Measurements from ENCODE around the gene DCAKD.

Gene DCAKD

DNA sequence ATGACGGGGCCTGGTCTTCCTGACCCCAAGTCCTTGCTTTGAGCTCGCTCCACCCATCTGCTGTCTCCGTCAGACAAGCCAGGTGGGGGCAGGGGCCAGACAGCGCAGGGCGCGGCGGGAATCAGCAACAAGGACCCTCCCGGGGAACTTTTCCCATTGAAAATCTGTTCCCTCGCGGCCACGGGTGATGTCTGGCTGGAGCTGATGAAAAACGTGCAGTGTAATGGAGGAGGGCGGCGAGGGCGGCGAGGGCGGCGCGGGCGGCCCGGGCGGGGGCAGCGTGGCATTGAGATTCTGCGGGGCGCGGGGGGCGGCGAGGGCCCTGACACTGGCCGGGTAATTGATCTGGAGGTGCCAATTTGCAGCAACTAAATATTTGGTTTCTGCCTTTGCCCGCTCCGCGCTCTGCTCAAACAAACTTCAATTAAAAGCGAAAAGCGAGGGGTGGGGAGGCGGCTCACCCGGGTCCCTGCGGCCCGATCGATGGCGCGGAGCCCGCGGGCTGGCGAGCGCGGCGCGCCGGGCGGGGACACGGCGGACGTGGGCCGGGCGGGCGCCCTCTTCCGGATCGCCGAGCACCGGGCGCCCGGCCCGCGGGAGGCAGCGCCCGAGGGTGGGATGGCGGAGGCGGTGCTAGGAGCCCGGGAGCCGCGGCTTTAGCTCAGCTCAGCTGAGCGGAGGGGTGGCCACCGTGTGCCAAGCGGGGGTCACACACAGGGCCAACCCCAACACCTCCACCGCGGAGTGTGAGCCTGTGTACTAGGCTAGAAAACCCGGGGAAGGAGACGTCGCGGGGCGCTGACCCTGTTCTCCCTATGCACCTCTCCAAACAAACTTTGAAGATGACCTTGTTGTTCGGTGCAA is 32.4 kb downstream of the DCAKD start:
- H3K27ac ChIP-seq (ENCODE audit: poor library complexity, severe bottlenecking) = peak overlapping the region; percentile 24
- no peaks in the 10 kb centered on the region for H3K27me3 ChIP-seq (ENCODE audit: insufficient read depth, poor library complexity, severe bottlenecking)
- ATAC-seq (ENCODE audit: low read depth) (peak; percentile 53), DNase-seq (ENCODE audit: low spot score) (no peak)
- TF ChIP-seq, protein P1, sequence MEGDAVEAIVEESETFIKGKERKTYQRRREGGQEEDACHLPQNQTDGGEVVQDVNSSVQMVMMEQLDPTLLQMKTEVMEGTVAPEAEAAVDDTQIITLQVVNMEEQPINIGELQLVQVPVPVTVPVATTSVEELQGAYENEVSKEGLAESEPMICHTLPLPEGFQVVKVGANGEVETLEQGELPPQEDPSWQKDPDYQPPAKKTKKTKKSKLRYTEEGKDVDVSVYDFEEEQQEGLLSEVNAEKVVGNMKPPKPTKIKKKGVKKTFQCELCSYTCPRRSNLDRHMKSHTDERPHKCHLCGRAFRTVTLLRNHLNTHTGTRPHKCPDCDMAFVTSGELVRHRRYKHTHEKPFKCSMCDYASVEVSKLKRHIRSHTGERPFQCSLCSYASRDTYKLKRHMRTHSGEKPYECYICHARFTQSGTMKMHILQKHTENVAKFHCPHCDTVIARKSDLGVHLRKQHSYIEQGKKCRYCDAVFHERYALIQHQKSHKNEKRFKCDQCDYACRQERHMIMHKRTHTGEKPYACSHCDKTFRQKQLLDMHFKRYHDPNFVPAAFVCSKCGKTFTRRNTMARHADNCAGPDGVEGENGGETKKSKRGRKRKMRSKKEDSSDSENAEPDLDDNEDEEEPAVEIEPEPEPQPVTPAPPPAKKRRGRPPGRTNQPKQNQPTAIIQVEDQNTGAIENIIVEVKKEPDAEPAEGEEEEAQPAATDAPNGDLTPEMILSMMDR (IDR thresholded peaks at IDR 0.05; ENCODE audit: poor library complexity, severe bottlenecking) = peak; percentile 88
- H3K9me3 ChIP-seq (ENCODE audit: severe bottlenecking) = no peaks in the 10 kb centered on the region
- H3K36me3 ChIP-seq (ENCODE audit: low read depth) = peaks cover 4% of the 10 kb centered on the region
- peak overlapping the region; percentile 40 for H3K4me3 ChIP-seq (ENCODE audit: severe bottlenecking)
- peaks cover 6% of the 10 kb centered on the region for H3K4me1 ChIP-seq (ENCODE audit: insufficient read depth, poor library complexity, severe bottlenecking)

DNA sequence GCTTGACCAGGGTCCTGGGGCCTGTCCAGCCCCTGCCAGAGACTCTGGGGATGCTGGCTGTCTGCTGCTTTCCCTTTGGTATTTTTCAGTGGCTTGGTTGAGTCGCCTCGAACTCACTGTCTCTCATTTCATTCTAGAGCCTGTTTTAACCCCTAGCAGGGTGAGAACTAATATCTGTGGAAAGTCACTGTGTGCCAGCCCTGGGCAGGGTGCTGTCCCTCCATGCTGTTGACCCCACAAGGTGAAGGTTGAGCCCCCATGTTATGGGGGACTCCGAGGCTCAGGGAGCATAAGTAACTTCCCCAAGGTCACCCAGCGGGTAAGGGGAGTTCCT is 33.0 kb downstream of the DCAKD start:
- H3K4me1 ChIP-seq (ENCODE audit: insufficient read depth, poor library complexity, severe bottlenecking) = peaks cover 6% of the 10 kb centered on the region
- H3K4me3 ChIP-seq (ENCODE audit: severe bottlenecking) = peak overlapping the region; percentile 40

DNA sequence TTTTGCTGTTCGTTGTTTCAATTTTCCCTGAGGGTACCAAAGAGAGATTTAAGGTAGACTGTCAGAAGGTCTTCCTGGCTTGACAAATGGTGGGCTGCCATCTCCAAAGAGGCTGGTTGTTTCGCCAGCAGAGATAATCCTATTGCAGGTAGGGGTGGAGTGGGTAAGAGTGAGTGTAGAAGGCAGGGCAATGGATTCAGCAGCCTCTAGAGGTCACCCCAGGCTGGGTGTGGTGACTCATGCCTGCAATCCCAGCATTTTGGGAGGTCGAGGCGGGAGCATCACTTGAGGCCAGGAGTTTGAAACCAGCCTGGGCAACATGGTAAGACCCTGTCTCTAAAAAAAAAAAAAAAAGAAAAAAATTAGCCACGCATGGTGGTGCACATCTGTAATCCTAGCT is 34.6 kb downstream of the DCAKD start:
- H3K27me3 ChIP-seq (ENCODE audit: insufficient read depth, poor library complexity, severe bottlenecking) = no peaks in the 10 kb centered on the region
- DNase-seq (ENCODE audit: low spot score) = no peak
- peak; percentile 13; the same call in 1 of the 3 replicates for ATAC-seq (ENCODE audit: low read depth)
- H3K36me3 ChIP-seq (ENCODE audit: low read depth) = no peaks in the 10 kb centered on the region
- H3K4me1 ChIP-seq (ENCODE audit: insufficient read depth, poor library complexity, severe bottlenecking) = peaks cover 6% of the 10 kb centered on the region
- H3K4me3 ChIP-seq (ENCODE audit: severe bottlenecking) = no peak overlapping the region
- TF ChIP-seq, protein P1 (IDR thresholded peaks at IDR 0.05; ENCODE audit: poor library complexity, severe bottlenecking) = peak; percentile 64
- H3K9me3 ChIP-seq (ENCODE audit: severe bottlenecking) = no peaks in the 10 kb centered on the region
- H3K27ac ChIP-seq (ENCODE audit: poor library complexity, severe bottlenecking) = no peak overlapping the region

More for the DNA sequence above, 33.0 kb downstream of the DCAKD start:
- no peaks in the 10 kb centered on the region for H3K27me3 ChIP-seq (ENCODE audit: insufficient read depth, poor library complexity, severe bottlenecking)
- no peak for ATAC-seq (ENCODE audit: low read depth)
- H3K27ac ChIP-seq (ENCODE audit: poor library complexity, severe bottlenecking) = peak overlapping the region; percentile 24
- DNase-seq (ENCODE audit: low spot score) = no peak
- H3K36me3 ChIP-seq (ENCODE audit: low read depth) = no peaks in the 10 kb centered on the region
- no peaks in the 10 kb centered on the region for H3K9me3 ChIP-seq (ENCODE audit: severe bottlenecking)
- TF ChIP-seq, protein P1 (IDR thresholded peaks at IDR 0.05; ENCODE audit: poor library complexity, severe bottlenecking) = no peak

DNA sequence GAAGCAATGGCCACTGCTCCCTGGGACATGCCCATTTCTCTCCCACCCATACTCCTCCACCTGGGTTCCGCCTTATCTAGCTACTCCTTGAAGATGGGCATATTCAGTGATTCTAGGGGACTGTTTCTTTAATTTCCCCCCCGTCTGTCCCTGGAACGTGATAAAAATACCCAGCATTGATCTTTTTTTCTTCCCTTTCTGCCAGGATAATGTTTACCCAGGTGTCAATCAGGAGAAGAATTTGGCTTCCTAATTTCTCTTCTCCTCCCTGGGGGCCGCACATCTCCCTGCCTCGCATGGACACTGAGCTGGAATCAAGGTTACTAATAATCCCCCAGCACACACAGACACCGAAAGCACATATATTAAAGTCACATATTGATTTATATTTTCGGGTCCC is 35.2 kb downstream of the DCAKD start:
- H3K9me3 ChIP-seq (ENCODE audit: severe bottlenecking) = no peaks in the 10 kb centered on the region
- peaks cover 6% of the 10 kb centered on the region for H3K4me1 ChIP-seq (ENCODE audit: insufficient read depth, poor library complexity, severe bottlenecking)
- ATAC-seq (ENCODE audit: low read depth) (no peak), DNase-seq (ENCODE audit: low spot score) (no peak)
- H3K4me3 ChIP-seq (ENCODE audit: severe bottlenecking) = no peak overlapping the region
- TF ChIP-seq, protein P1 (IDR thresholded peaks at IDR 0.05; ENCODE audit: poor library complexity, severe bottlenecking) = no peak
- H3K27me3 ChIP-seq (ENCODE audit: insufficient read depth, poor library complexity, severe bottlenecking) = no peaks in the 10 kb centered on the region
- H3K27ac ChIP-seq (ENCODE audit: poor library complexity, severe bottlenecking) = no peak overlapping the region
- H3K36me3 ChIP-seq (ENCODE audit: low read depth) = no peaks in the 10 kb centered on the region

Data from RWPE2 (cell line).